Adrenal gland (tissue), 12 donors: ENCODE results near the gene MAP3K2. TPM values are rescaled to one million over a fixed set of nuclear protein-coding genes. Genes with fewer than 3 reads are reported as not detected.

ENCODE experiments used
- DNase-seq, 7 donors: peaks; one replicate each; pipeline ENCODE4 v3.0.0-alpha.2; 2019 to 2020
- H3K27ac ChIP-seq, 5 donors: fragments of 200-600 bp; sonication (generic) in 4 of 5; 1 replicate in 3 of 5; 2 replicates in 2 of 5; pipeline versions ENCODE4 v1.5.1 to v1.8.0; 2016 to 2020; ENCODE audit warnings: mild to moderate bottlenecking in 1 of 5
- H3K27me3 ChIP-seq: fragments of 200-600 bp; 2 replicates; pipeline ENCODE4 v1.8.0; 2021
- H3K36me3 ChIP-seq, 2 donors: fragments of 200-600 bp; replicated peaks in 1 of 2; 1 replicate in 1 of 2; 2 replicates in 1 of 2; pipeline versions ENCODE4 v1.5.1 to v1.8.0; 2018 to 2022
- H3K4me1 ChIP-seq, 2 donors: fragments of 200-600 bp; replicated peaks in 1 of 2; 1 replicate in 1 of 2; 2 replicates in 1 of 2; pipeline versions ENCODE4 v1.5.1 to v1.8.0; 2018 to 2021
- H3K4me3 ChIP-seq, 4 donors: fragments of 200-600 bp; sonication (generic) in 3 of 4; one replicate each; pipeline ENCODE4 v1.5.1; 2016 to 2018
- H3K9me3 ChIP-seq, 3 donors: fragments of 200-600 bp; sonication (generic) in 1 of 3; replicated peaks in 1 of 3; 1 replicate in 2 of 3; 2 replicates in 1 of 3; pipeline versions ENCODE4 v1.5.1 to v1.8.0; 2016 to 2021
- CTCF ChIP-seq, 6 experiments: fragments of 450-650 bp in 4 of 6; fragments of 200-600 bp in 2 of 6; sonication (generic) in 1 of 6; IDR thresholded peaks; 1 replicate in 5 of 6; 2 replicates in 1 of 6; pipeline versions ENCODE4 v1.5.1 to v1.8.0; 2016 to 2021; ENCODE audit warnings: antibody characterized with exemption in 6 of 6, mild to moderate bottlenecking in 2 of 6, moderate library complexity in 1 of 6
- POLR2A ChIP-seq, 2 donors: fragments of 450-650 bp; IDR thresholded peaks; one replicate each; pipeline ENCODE4 v1.6.1; 2017; ENCODE audit warnings: antibody characterized with exemption in 2 of 2, mild to moderate bottlenecking in 2 of 2, moderate library complexity in 1 of 2
- WGBS, 4 donors: extraction: QIAGEN DNeasy Blood & Tissue Kit in 2 of 4; methylation state at CpG; one replicate each; pipeline versions ENCODE4 v1.1.5 to v1.1.7; 2013 to 2017; 5-methylcytosine and 5-hydroxymethylcytosine counted together
- intact Hi-C, 2 donors: fragments of 100-400 bp; cut with DNase I; formaldehyde crosslinking; loops; one replicate each; pipeline versions ENCODE4 v1.14.1 to v1.15.0; 2022 to 2023
- polyA plus RNA-seq, 3 donors: library from polyadenylated mRNA; stranded (reverse); fragments of 200-250 nt in 2 of 3; fragments of 350-450 nt in 1 of 3; fragmentation: Illumina TruSeq in 1 of 3; extraction: RNeasy Lipid Tissue Mini Kit (QIAGEN cat#74804) in 1 of 3; gene quantifications; one replicate each; pipeline ENCODE4 v1.2.3, GENCODE V29; 2013 to 2014
- total RNA-seq, 9 donors: library from RNA; depleted of rRNA in 4 of 9; stranded (reverse); fragments of >200 nt in 4 of 9; fragments of 120-200 nt in 1 of 9; fragmentation: NEBNext Ultra II Directional in 1 of 9; extraction: Animal tissue kit (Norgen Biotek cat#: 25700) in 1 of 9; gene quantifications; one replicate each; pipeline versions ENCODE4 v1.1.0 to v1.2.4, GENCODE V29; 2013 to 2023
- donor health status: healthy with polysubstance abuse.
- donor health status: Bipolar disorder and iron deficiency.
- donor health status: DM: yes; HTN: yes; CAD: no.
- donor health status: DM: no; HTN: no; CAD: no.
- donor health status: DM: no; HTN: no; CAD: no.
- donor health status: DM: yes; HTN: yes; CAD: no.

The MAP3K2 gene
- total and polyA plus RNA-seq, 12 donors = 4.2 to 91.6 (median 49.2) TPM

GRCh38 chr2:127365211-127365643 lies 22.5 kb downstream of the MAP3K2 start:
- intact Hi-C loops = loop anchor here in 1 of 2 donors (2.0 kb wide), 1 partner anchor 56 kb away; no protein-coding TSS in a partner anchor
- TF ChIP-seq POLR2A (IDR thresholded peaks at IDR 0.05) (no peak), CTCF (IDR thresholded peaks at IDR 0.05) (no peak)
- Histone ChIP-seq H3K27me3 (no peaks in the 10 kb centered on the region), H3K4me3 (no peak overlapping the region), H3K36me3 (no peaks in the 10 kb centered on the region), H3K9me3 (no peaks in the 10 kb centered on the region), H3K27ac (no peak overlapping the region), H3K4me1 (peaks cover 0 to 22% of the 10 kb centered on the region in 2 donors)
- no peak for DNase-seq
- 82 to 91% (median 88%) methylated on average over 2 of the region's 2 CpGs for WGBS, 4 donors

GRCh38 chr2:127362971-127363370 lies 24.8 kb downstream of the MAP3K2 start:
- TF ChIP-seq CTCF (IDR thresholded peaks at IDR 0.05) (no peak), POLR2A (IDR thresholded peaks at IDR 0.05) (no peak)
- no peak overlapping the region for H3K27ac ChIP-seq
- H3K36me3 ChIP-seq = no peaks in the 10 kb centered on the region
- H3K9me3 ChIP-seq = no peaks in the 10 kb centered on the region
- 76 to 86% (median 79%) methylated on average over 5 of the region's 5 CpGs for WGBS, 4 donors
- DNase-seq = no peak
- H3K4me1 ChIP-seq = peaks cover 0 to 25% of the 10 kb centered on the region in 2 donors
- H3K4me3 ChIP-seq = no peak overlapping the region
- intact Hi-C loops = no loop called here
- no peaks in the 10 kb centered on the region for H3K27me3 ChIP-seq

- H3K27me3 ChIP-seq = no peaks in the 10 kb centered on the region
- intact Hi-C loops = no loop called here
- H3K4me3 ChIP-seq = no peak overlapping the region
- no peak for TF ChIP-seq POLR2A (IDR thresholded peaks at IDR 0.05)
- TF ChIP-seq CTCF (IDR thresholded peaks at IDR 0.05) = no peak
- H3K36me3 ChIP-seq = no peaks in the 10 kb centered on the region
- no peak overlapping the region for H3K27ac ChIP-seq
- no peak for DNase-seq
- peaks cover 0 to 25% of the 10 kb centered on the region in 2 donors for H3K4me1 ChIP-seq
- WGBS, 4 donors = 85 to 87% (median 86%) methylated on average over 10 of the region's 10 CpGs
- H3K9me3 ChIP-seq = no peaks in the 10 kb centered on the region
Measured at GRCh38 chr2:127361929-127362885, 25.6 kb downstream of the MAP3K2 start.

- Histone ChIP-seq H3K4me1 (peaks cover 0 to 19% of the 10 kb centered on the region in 2 donors), H3K27ac (no peak overlapping the region), H3K27me3 (no peaks in the 10 kb centered on the region), H3K9me3 (no peaks in the 10 kb centered on the region), H3K36me3 (no peaks in the 10 kb centered on the region), H3K4me3 (no peak overlapping the region)
- 42 to 48% (median 45%) methylated on average over 2 of the region's 2 CpGs for WGBS, 4 donors
- no peak for DNase-seq
- intact Hi-C loops = no loop called here
- no peak for TF ChIP-seq POLR2A (IDR thresholded peaks at IDR 0.05)
- TF ChIP-seq CTCF (IDR thresholded peaks at IDR 0.05) = no peak
Measured at GRCh38 chr2:127360242-127360641, 27.5 kb downstream of the MAP3K2 start.
